Cardiac muscle cell (in vitro differentiated cells and primary cell): ENCODE data around the gene DRG2. TPM values are rescaled to one million over a fixed set of nuclear protein-coding genes. Genes with fewer than 3 reads are reported as not detected.

Source experiments
- DNase-seq, 2 donors: peaks; one replicate each; pipeline versions ENCODE4 v3.0.0 to v3.0.0-alpha.2; 2010 to 2017; ENCODE audit warnings: low read depth in 1 of 2, low spot score in 1 of 2
- H3K27ac ChIP-seq: fragments of 200-600 bp; sonication (generic); 2 replicates; pipeline ENCODE4 v1.5.1; 2016
- H3K27me3 ChIP-seq: fragments of 200-600 bp; sonication (generic); 2 replicates; pipeline ENCODE4 v1.6.0; 2016; ENCODE audit warnings: control low read depth
- H3K36me3 ChIP-seq: fragments of 200-600 bp; sonication (generic); 2 replicates; pipeline ENCODE4 v1.5.1; 2016; ENCODE audit warnings: control low read depth
- H3K4me1 ChIP-seq: fragments of 200-600 bp; sonication (generic); 2 replicates; pipeline ENCODE4 v1.8.1; 2017; ENCODE audit warnings: low read depth, mild to moderate bottlenecking, mixed run types
- H3K4me3 ChIP-seq: fragments of 200-600 bp; sonication (generic); 2 replicates; pipeline ENCODE4 v1.5.1; 2016; ENCODE audit warnings: mild to moderate bottlenecking
- H3K9me3 ChIP-seq: fragments of 200-600 bp; sonication (generic); 2 replicates; pipeline ENCODE4 v1.5.1; 2017; ENCODE audit warnings: low read depth, mild to moderate bottlenecking, control low read depth
- CTCF ChIP-seq: IDR thresholded peaks from 2 replicates; pipeline ENCODE4 v1.5.1; 2012; ENCODE audit warnings: low read depth, mild to moderate bottlenecking, low read length
- polyA plus RNA-seq: library from polyadenylated mRNA; unstranded; fragments of >200 nt; fragmentation: Nextera tagmentation; extraction: Ambion mirVana; gene quantifications from 2 replicates; pipeline ENCODE4 v1.2.1, GENCODE V29; 2016
- total RNA-seq: library from RNA; depleted of rRNA; stranded (reverse); fragments of >200 nt; gene quantifications from 2 replicates; pipeline ENCODE4 v1.2.3, GENCODE V29; 2016

The DRG2 gene
- total and polyA plus RNA-seq, 2 experiments from 2014 or later: 49.5 to 49.7 TPM

GRCh38 chr17:18093616-18094408, 6.1 kb downstream of the DRG2 start:
- H3K27ac ChIP-seq: no peak overlapping the region
- no peaks in the 10 kb centered on the region for H3K4me1 ChIP-seq
- TF ChIP-seq CTCF: peak; percentile 66
- H3K36me3 ChIP-seq: no peaks in the 10 kb centered on the region
- no peaks in the 10 kb centered on the region for H3K27me3 ChIP-seq
- DNase-seq: peak; percentile 47 to 87
- H3K4me3 ChIP-seq: no peak overlapping the region
- H3K9me3 ChIP-seq: no peaks in the 10 kb centered on the region

- TF ChIP-seq CTCF: no peak
- H3K27me3 ChIP-seq: no peaks in the 10 kb centered on the region
- H3K4me3 ChIP-seq: no peak overlapping the region
- H3K27ac ChIP-seq: no peak overlapping the region
- DNase-seq: no peak
- H3K9me3 ChIP-seq: no peaks in the 10 kb centered on the region
- H3K36me3 ChIP-seq: peaks cover 4% of the 10 kb centered on the region
- H3K4me1 ChIP-seq: no peaks in the 10 kb centered on the region
Measured at GRCh38 chr17:18094409-18094807, 6.7 kb downstream of the DRG2 start.

GRCh38 chr17:18099516-18099915, 11.8 kb downstream of the DRG2 start:
- Histone ChIP-seq H3K27me3 (no peaks in the 10 kb centered on the region), H3K27ac (no peak overlapping the region), H3K4me3 (no peak overlapping the region), H3K36me3 (peaks cover 12% of the 10 kb centered on the region), H3K9me3 (no peaks in the 10 kb centered on the region), H3K4me1 (no peaks in the 10 kb centered on the region)
- TF ChIP-seq CTCF: no peak
- no peak for DNase-seq

GRCh38 chr17:18100616-18101015, 12.9 kb downstream of the DRG2 start:
- Histone ChIP-seq H3K27me3 (no peaks in the 10 kb centered on the region), H3K4me3 (no peak overlapping the region), H3K27ac (no peak overlapping the region), H3K36me3 (peaks cover 14% of the 10 kb centered on the region), H3K9me3 (no peaks in the 10 kb centered on the region), H3K4me1 (no peaks in the 10 kb centered on the region)
- TF ChIP-seq CTCF: no peak
- no peak for DNase-seq

GRCh38 chr17:18101828-18102227, 14.1 kb downstream of the DRG2 start:
- Histone ChIP-seq H3K4me1 (no peaks in the 10 kb centered on the region), H3K9me3 (no peaks in the 10 kb centered on the region), H3K27me3 (no peaks in the 10 kb centered on the region), H3K27ac (no peak overlapping the region), H3K4me3 (no peak overlapping the region), H3K36me3 (peaks cover 15% of the 10 kb centered on the region)
- DNase-seq: no peak
- no peak for TF ChIP-seq CTCF
